Panc1 (cell line): Measurements from ENCODE around the gene GMPR2.

Source experiments
- CTCF ChIP-seq: fragments of 450-650 bp; IDR thresholded peaks from 2 replicates; pipeline ENCODE4 v1.5.1; 2017; ENCODE audit warnings: mild to moderate bottlenecking
- POLR2AphosphoS5 ChIP-seq: IDR thresholded peaks from 2 replicates; pipeline ENCODE4 v1.6.1; 2012; ENCODE audit warnings: mild to moderate bottlenecking, low read depth, low read length, moderate library complexity

DNA sequence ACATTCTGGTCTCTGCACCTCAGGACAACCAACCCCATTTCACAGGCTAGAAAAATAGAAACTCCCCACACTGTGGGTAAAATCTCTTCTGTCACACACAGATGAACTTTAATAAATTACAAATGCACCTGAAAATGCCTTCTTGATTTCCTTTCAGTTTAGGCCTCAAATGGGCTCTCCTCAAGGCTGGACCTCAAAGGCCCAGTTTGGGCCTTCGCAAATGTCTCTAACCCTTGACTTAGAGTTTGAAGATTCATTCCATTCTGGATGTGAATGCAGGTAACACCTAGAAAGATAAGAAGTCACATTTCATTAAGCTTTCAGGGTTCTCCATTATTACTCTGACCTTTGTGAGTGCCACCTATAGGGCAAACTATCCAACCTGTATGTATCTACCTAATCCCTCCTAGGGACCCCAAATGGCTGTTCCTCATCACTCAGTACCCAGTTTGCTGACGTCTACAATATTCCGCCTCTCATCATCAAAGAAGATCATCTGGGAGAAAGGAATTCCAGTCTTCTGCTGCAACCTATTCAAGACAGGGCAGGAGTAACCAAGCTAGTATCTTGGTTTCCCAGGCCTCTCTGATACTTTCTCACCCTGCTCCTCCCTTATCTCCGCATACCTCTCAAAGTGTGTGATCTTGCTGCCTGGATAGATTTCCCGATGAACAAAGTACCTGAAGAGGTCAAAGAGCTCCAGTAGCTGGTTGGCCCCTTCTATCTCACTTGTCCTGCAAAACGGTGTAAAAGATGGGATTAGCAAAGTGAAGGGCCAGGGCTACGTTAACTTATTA, 18.7 kb upstream of the GMPR2 start:
- TF ChIP-seq CTCF (no peak; the same call in 1 of the 2 replicates), POLR2AphosphoS5 (no peak)
